ENCODE results near the gene COL23A1.
"Not testable (repeated sequence)": the region's sequence is repeated elsewhere in the genome, so short reads cannot be mapped to it uniquely, and the experiment has no call there.

COL23A1 gene

DNA sequence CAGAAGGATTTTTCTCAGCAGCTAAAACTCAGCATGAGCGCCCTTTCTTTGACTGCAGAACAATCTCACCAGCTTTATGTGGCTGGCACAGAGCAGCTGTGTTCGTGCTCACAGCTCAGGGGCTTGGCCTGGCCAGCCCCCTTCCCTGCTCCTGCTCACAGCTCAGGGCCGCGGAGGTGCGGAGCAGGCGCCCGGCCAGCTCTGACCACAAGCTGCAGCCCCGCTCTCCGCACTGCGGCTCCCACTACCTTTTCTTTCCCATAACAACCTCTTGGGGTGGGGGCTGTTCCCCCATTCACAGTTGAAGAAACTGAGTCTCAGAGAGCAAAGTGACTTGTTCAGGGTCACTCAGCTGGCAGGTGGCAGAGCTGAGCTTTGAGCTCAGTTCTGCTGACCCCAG is 323.6 kb downstream of the COL23A1 start:
- Histone ChIP-seq H3K9ac (ENCODE audit: low read length in 5 of 5) (no peak overlapping the region), H3K4me3 (ENCODE audit: low read depth in 1 of 5, low read length in 5 of 5) (no peak overlapping the region), H3K4me1 (ENCODE audit: control insufficient read depth in 5 of 5, insufficient read depth in 5 of 5, low read length in 5 of 5) (peaks cover 0 to 2% (median 0%) of the 10 kb centered on the region in 5 donors), H3K36me3 (ENCODE audit: control insufficient read depth in 5 of 5, insufficient read depth in 5 of 5, low read length in 5 of 5) (no peaks in the 10 kb centered on the region), H3K9me3 (ENCODE audit: control insufficient read depth in 5 of 5, low read length in 5 of 5) (no peaks in the 10 kb centered on the region), H3K27ac (ENCODE audit: low read depth, low read length) (no peak overlapping the region), H3K27me3 (ENCODE audit: control insufficient read depth in 5 of 5, insufficient read depth in 4 of 5, low read length in 5 of 5) (no peaks in the 10 kb centered on the region)

DNA sequence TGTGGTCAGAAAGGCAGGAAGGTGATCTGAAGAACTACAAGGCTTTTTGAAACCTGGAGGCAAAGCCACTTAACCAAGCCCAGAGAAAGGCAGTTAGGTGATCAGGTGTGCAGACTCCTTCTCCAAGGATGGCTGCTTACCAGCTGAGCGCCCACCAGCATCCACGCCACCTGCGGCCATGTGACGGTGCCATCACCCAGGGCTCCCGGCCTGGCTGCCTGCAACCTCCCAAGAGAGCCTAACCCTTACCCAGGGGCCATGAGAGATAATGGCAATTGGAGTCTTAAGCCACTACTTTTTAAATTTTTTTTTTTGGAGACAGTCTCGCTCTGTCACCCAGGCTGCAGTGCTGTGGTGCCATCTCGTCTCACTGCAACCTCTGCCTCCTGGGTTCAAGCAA is 324.4 kb downstream of the COL23A1 start:
- Histone ChIP-seq H3K27me3 (ENCODE audit: control insufficient read depth in 5 of 5, insufficient read depth in 4 of 5, low read length in 5 of 5) (no peaks in the 10 kb centered on the region), H3K36me3 (ENCODE audit: control insufficient read depth in 5 of 5, insufficient read depth in 5 of 5, low read length in 5 of 5) (no peaks in the 10 kb centered on the region), H3K4me3 (ENCODE audit: low read depth in 1 of 5, low read length in 5 of 5) (no peak overlapping the region), H3K4me1 (ENCODE audit: control insufficient read depth in 5 of 5, insufficient read depth in 5 of 5, low read length in 5 of 5) (no peaks in the 10 kb centered on the region), H3K9me3 (ENCODE audit: control insufficient read depth in 5 of 5, low read length in 5 of 5) (no peaks in the 10 kb centered on the region), H3K27ac (ENCODE audit: low read depth, low read length) (no peak overlapping the region), H3K9ac (ENCODE audit: low read length in 5 of 5) (no peak overlapping the region)

- Histone ChIP-seq H3K4me3 (ENCODE audit: low read depth in 1 of 5, low read length in 5 of 5) (no peak overlapping the region), H3K36me3 (ENCODE audit: control insufficient read depth in 5 of 5, insufficient read depth in 5 of 5, low read length in 5 of 5) (no peaks in the 10 kb centered on the region), H3K9ac (ENCODE audit: low read length in 5 of 5) (no peak overlapping the region)
Observed at GRCh38 chr5:178264044-178264443, 326.1 kb downstream of the COL23A1 start.

DNA sequence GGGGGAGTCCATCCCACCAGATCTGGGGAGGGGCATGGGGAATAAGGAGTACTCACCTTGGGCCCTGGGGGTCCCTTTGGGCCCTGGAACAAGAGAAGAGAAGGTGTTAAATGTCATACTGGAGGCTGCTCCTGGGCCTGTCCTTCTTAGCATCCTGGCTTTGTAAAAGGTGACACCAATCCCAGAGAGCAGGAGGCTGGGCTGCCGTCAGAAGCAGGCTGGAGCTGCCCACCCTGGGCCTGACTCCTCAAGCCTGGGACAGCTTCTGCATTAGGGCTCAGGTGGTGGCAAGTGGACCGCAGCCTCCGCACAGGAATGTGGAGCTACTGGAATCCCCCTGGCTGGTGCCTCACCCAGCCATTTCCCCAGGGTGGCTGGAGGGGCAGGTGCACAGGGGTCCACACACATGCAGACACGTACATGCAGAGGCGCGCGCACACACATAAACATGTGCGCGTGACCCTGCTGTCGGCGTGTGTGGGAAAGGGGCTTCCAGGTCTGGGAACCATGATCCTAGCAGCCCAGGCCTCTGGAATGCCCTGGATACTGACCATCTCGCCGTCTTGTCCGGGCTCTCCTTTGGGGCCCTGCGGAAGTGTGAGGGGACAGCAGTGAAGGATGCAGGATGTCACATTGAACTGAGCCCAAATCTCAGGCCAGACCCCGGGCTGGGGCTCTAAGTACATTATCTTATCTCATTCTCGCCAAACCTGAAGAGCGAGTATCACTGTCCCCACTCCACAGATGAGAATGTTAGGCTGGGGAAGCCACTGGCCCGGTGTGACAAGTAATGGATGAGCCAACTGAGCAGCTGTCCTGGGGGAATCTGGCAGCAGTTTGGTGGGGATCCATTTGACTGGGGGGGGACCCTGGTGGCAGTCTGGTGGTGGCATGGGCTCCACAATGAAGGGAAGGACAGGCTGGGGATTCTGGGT is 328.3 kb downstream of the COL23A1 start:
- H3K27ac ChIP-seq (ENCODE audit: low read depth, low read length), result no peak overlapping the region
- peaks cover 0 to 3% (median 0%) of the 10 kb centered on the region in 5 donors for H3K27me3 ChIP-seq (ENCODE audit: control insufficient read depth in 5 of 5, insufficient read depth in 4 of 5, low read length in 5 of 5)
- H3K4me1 ChIP-seq (ENCODE audit: control insufficient read depth in 5 of 5, insufficient read depth in 5 of 5, low read length in 5 of 5), result no peaks in the 10 kb centered on the region
- H3K36me3 ChIP-seq (ENCODE audit: control insufficient read depth in 5 of 5, insufficient read depth in 5 of 5, low read length in 5 of 5), result no peaks in the 10 kb centered on the region
- no peaks in the 10 kb centered on the region for H3K9me3 ChIP-seq (ENCODE audit: control insufficient read depth in 5 of 5, low read length in 5 of 5)
- no peak overlapping the region for H3K9ac ChIP-seq (ENCODE audit: low read length in 5 of 5)
- no peak overlapping the region for H3K4me3 ChIP-seq (ENCODE audit: low read depth in 1 of 5, low read length in 5 of 5)

More at GRCh38 chr5:178264044-178264443, 326.1 kb downstream of the COL23A1 start:
- no peaks in the 10 kb centered on the region for H3K27me3 ChIP-seq (ENCODE audit: control insufficient read depth in 5 of 5, insufficient read depth in 4 of 5, low read length in 5 of 5)
- no peaks in the 10 kb centered on the region for H3K4me1 ChIP-seq (ENCODE audit: control insufficient read depth in 5 of 5, insufficient read depth in 5 of 5, low read length in 5 of 5)
- H3K27ac ChIP-seq (ENCODE audit: low read depth, low read length), result no peak overlapping the region
- no peaks in the 10 kb centered on the region for H3K9me3 ChIP-seq (ENCODE audit: control insufficient read depth in 5 of 5, low read length in 5 of 5)

- Histone ChIP-seq H3K27me3 (ENCODE audit: control insufficient read depth in 5 of 5, insufficient read depth in 4 of 5, low read length in 5 of 5) (peaks cover 0 to 7% (median 0%) of the 10 kb centered on the region in 5 donors), H3K9me3 (ENCODE audit: control insufficient read depth in 5 of 5, low read length in 5 of 5) (no peaks in the 10 kb centered on the region), H3K36me3 (ENCODE audit: control insufficient read depth in 5 of 5, insufficient read depth in 5 of 5, low read length in 5 of 5) (no peaks in the 10 kb centered on the region), H3K27ac (ENCODE audit: low read depth, low read length) (no peak overlapping the region), H3K4me1 (ENCODE audit: control insufficient read depth in 5 of 5, insufficient read depth in 5 of 5, low read length in 5 of 5) (no peaks in the 10 kb centered on the region), H3K4me3 (ENCODE audit: low read depth in 1 of 5, low read length in 5 of 5) (no peak overlapping the region), H3K9ac (ENCODE audit: low read length in 5 of 5) (no peak overlapping the region)
Observed at GRCh38 chr5:178259623-178260536, 330.3 kb downstream of the COL23A1 start.

DNA sequence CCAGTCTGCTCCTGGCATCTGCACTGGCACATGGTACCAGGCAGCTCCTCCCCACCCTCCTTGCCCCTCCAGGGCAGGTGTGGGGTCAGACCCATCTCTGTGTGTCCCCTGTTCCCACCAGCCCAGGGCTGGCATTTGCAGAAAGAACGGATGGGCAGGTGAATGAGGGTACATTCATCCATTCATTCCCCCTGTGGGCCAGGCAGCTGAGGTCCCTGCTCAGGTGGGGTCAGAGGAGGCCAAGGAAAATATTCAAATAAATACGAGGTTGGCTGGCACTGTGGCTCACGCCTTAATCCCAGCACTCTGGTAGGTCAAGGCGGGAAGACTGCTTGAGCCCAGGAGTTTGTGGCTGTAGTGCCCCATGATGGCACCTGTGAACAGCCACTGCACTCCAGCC is 332.5 kb downstream of the COL23A1 start:
- Histone ChIP-seq H3K27me3 (ENCODE audit: control insufficient read depth in 5 of 5, insufficient read depth in 4 of 5, low read length in 5 of 5) (peaks cover 0 to 7% (median 0%) of the 10 kb centered on the region in 5 donors), H3K9me3 (ENCODE audit: control insufficient read depth in 5 of 5, low read length in 5 of 5) (no peaks in the 10 kb centered on the region), H3K9ac (ENCODE audit: low read length in 5 of 5) (no peak overlapping the region), H3K36me3 (ENCODE audit: control insufficient read depth in 5 of 5, insufficient read depth in 5 of 5, low read length in 5 of 5) (no peaks in the 10 kb centered on the region), H3K4me1 (ENCODE audit: control insufficient read depth in 5 of 5, insufficient read depth in 5 of 5, low read length in 5 of 5) (no peaks in the 10 kb centered on the region), H3K4me3 (ENCODE audit: low read depth in 1 of 5, low read length in 5 of 5) (no peak overlapping the region), H3K27ac (ENCODE audit: low read depth, low read length) (no peak overlapping the region)

- Histone ChIP-seq H3K36me3 (ENCODE audit: control insufficient read depth in 5 of 5, insufficient read depth in 5 of 5, low read length in 5 of 5) (no peaks in the 10 kb centered on the region), H3K4me1 (ENCODE audit: control insufficient read depth in 5 of 5, insufficient read depth in 5 of 5, low read length in 5 of 5) (no peaks in the 10 kb centered on the region), H3K9ac (ENCODE audit: low read length in 5 of 5) (no peak overlapping the region), H3K27me3 (ENCODE audit: control insufficient read depth in 5 of 5, insufficient read depth in 4 of 5, low read length in 5 of 5) (peaks cover 0 to 7% (median 0%) of the 10 kb centered on the region in 5 donors), H3K4me3 (ENCODE audit: low read depth in 1 of 5, low read length in 5 of 5) (no peak overlapping the region), H3K27ac (ENCODE audit: low read depth, low read length) (no peak overlapping the region), H3K9me3 (ENCODE audit: control insufficient read depth in 5 of 5, low read length in 5 of 5) (no peaks in the 10 kb centered on the region)
Observed at GRCh38 chr5:178256746-178257145, 333.4 kb downstream of the COL23A1 start.

DNA sequence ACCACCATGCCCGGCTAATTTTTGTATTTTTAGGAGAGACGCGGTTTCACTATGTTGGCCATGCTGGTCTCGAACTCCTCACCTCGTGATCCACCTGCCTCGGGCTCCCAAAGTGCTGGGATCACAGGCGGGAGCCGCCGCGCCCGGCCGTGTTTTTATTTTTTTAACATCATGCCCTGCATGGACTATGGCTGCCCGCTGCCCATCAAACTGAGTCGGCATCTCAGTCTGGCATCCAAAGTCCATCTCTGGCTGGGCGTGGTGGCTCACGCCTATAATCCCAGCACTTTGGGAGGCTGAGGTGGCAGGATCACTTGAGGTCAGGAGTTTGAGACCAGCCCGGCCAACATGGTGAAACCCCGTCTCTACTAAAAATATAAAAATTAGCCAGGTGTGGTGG is 336.6 kb downstream of the COL23A1 start:
- not testable (repeated sequence) for H3K27me3 ChIP-seq (ENCODE audit: control insufficient read depth in 5 of 5, insufficient read depth in 4 of 5, low read length in 5 of 5); H3K9ac ChIP-seq (ENCODE audit: low read length in 5 of 5); H3K4me3 ChIP-seq (ENCODE audit: low read depth in 1 of 5, low read length in 5 of 5); H3K9me3 ChIP-seq (ENCODE audit: control insufficient read depth in 5 of 5, low read length in 5 of 5); H3K36me3 ChIP-seq (ENCODE audit: control insufficient read depth in 5 of 5, insufficient read depth in 5 of 5, low read length in 5 of 5); H3K27ac ChIP-seq (ENCODE audit: low read depth, low read length)
- H3K4me1 ChIP-seq (ENCODE audit: control insufficient read depth in 5 of 5, insufficient read depth in 5 of 5, low read length in 5 of 5), result peaks cover 0 to 12% (median 0%) of the 10 kb centered on the region in 5 donors

DNA sequence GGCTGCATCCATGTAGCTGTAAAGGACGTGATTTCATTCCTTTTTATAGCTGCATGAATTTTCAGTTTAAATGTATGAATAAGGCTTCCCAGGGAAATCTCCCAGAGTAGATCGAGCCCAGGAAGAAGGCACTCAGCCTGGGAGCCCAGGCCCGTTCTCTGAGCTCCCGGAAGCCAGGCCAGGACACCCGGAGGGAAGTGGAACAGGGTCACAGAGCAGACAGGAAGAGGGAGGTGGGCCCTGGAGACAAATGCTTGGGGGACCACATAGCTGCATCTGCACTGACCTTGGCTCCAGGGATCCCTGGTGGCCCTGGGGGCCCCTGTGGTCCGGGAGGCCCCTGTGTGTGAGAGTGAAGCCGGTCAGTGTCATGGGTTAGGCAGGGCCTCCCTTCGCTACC is 337.9 kb downstream of the COL23A1 start:
- Histone ChIP-seq H3K27me3 (ENCODE audit: control insufficient read depth in 5 of 5, insufficient read depth in 4 of 5, low read length in 5 of 5) (peaks cover 0 to 4% (median 0%) of the 10 kb centered on the region in 5 donors), H3K4me1 (ENCODE audit: control insufficient read depth in 5 of 5, insufficient read depth in 5 of 5, low read length in 5 of 5) (peaks cover 0 to 15% (median 0%) of the 10 kb centered on the region in 5 donors), H3K27ac (ENCODE audit: low read depth, low read length) (no peak overlapping the region), H3K9ac (ENCODE audit: low read length in 5 of 5) (no peak overlapping the region), H3K36me3 (ENCODE audit: control insufficient read depth in 5 of 5, insufficient read depth in 5 of 5, low read length in 5 of 5) (no peaks in the 10 kb centered on the region), H3K4me3 (ENCODE audit: low read depth in 1 of 5, low read length in 5 of 5) (no peak overlapping the region), H3K9me3 (ENCODE audit: control insufficient read depth in 5 of 5, low read length in 5 of 5) (no peaks in the 10 kb centered on the region)

DNA sequence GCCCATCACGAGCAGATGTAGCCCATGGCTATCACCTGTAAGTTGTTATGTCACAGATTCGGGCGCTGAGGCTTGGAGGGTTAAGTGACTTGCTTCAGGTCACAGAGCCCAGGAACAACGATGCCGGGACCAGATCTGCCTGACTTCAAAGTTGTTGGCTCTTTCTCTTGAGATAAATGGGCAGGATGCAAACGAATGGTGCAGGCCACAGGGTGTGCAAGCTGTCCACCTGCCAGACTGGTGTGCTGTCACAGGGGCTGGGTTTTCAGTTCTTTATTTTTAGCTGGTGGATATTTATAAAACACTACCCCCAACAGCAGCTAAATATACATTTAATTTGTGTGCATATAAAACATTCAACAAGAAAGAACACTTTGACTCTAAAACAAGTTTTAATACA is 339.9 kb downstream of the COL23A1 start:
- H3K9ac ChIP-seq (ENCODE audit: low read length in 5 of 5), result no peak overlapping the region
- no peaks in the 10 kb centered on the region for H3K9me3 ChIP-seq (ENCODE audit: control insufficient read depth in 5 of 5, low read length in 5 of 5)
- no peaks in the 10 kb centered on the region for H3K36me3 ChIP-seq (ENCODE audit: control insufficient read depth in 5 of 5, insufficient read depth in 5 of 5, low read length in 5 of 5)
- no peak overlapping the region for H3K4me3 ChIP-seq (ENCODE audit: low read depth in 1 of 5, low read length in 5 of 5)
- H3K4me1 ChIP-seq (ENCODE audit: control insufficient read depth in 5 of 5, insufficient read depth in 5 of 5, low read length in 5 of 5), result peaks cover 0 to 15% (median 0%) of the 10 kb centered on the region in 5 donors
- H3K27ac ChIP-seq (ENCODE audit: low read depth, low read length), result no peak overlapping the region
- peaks cover 0 to 2% (median 0%) of the 10 kb centered on the region in 5 donors for H3K27me3 ChIP-seq (ENCODE audit: control insufficient read depth in 5 of 5, insufficient read depth in 4 of 5, low read length in 5 of 5)
